Epithelial cell of esophagus (primary cell): ENCODE results near the gene IL22.

Source experiments
- DNase-seq: peaks from one replicate; pipeline ENCODE4 v3.0.0; 2010; ENCODE audit warnings: low read depth
- H3K4me3 ChIP-seq: 2 replicates; pipeline ENCODE4 v1.5.1; 2011; ENCODE audit warnings: mild to moderate bottlenecking, low read length, control low read depth
- CTCF ChIP-seq: IDR thresholded peaks from 2 replicates; pipeline ENCODE4 v1.5.1; 2011; ENCODE audit warnings: low read depth, mild to moderate bottlenecking, low read length, control low read depth, inconsistent platforms; ENCODE audit not compliant: insufficient read depth; ENCODE audit errors: missing control alignments

Gene IL22

GRCh38 chr12:68268967-68269366 lies 15.6 kb upstream of the IL22 start:
- no peak overlapping the region for H3K4me3 ChIP-seq
- no peak for DNase-seq
- no peak for TF ChIP-seq CTCF

GRCh38 chr12:68267892-68268396 lies 14.5 kb upstream of the IL22 start:
- TF ChIP-seq CTCF = no peak
- DNase-seq = no peak
- H3K4me3 ChIP-seq = no peak overlapping the region

- TF ChIP-seq CTCF = no peak
- no peak overlapping the region for H3K4me3 ChIP-seq
- DNase-seq = no peak
Observed at GRCh38 chr12:68264857-68265256, 11.5 kb upstream of the IL22 start.

- peak; percentile 27 for DNase-seq
- H3K4me3 ChIP-seq = no peak overlapping the region
- no peak for TF ChIP-seq CTCF
Observed at GRCh38 chr12:68264158-68264855, 10.9 kb upstream of the IL22 start.

GRCh38 chr12:68263366-68263765 lies 10.0 kb upstream of the IL22 start:
- no peak for DNase-seq
- TF ChIP-seq CTCF = no peak

GRCh38 chr12:68261896-68262295 lies 8.5 kb upstream of the IL22 start:
- no peak for DNase-seq
- no peak for TF ChIP-seq CTCF
- no peak overlapping the region for H3K4me3 ChIP-seq

More at GRCh38 chr12:68263366-68263765, 10.0 kb upstream of the IL22 start:
- no peak overlapping the region for H3K4me3 ChIP-seq

- DNase-seq = no peak
- TF ChIP-seq CTCF = no peak
- no peak overlapping the region for H3K4me3 ChIP-seq
Observed at GRCh38 chr12:68260153-68260552, 6.7 kb upstream of the IL22 start.
